ENCODE results near the gene CRY1. TPM values are rescaled to one million over a fixed set of nuclear protein-coding genes. Genes with fewer than 3 reads are reported as not detected.

Gene CRY1
- total and polyA plus RNA-seq, 8 donors, result 3.6 to 95.1 (median 24.0) TPM

DNA sequence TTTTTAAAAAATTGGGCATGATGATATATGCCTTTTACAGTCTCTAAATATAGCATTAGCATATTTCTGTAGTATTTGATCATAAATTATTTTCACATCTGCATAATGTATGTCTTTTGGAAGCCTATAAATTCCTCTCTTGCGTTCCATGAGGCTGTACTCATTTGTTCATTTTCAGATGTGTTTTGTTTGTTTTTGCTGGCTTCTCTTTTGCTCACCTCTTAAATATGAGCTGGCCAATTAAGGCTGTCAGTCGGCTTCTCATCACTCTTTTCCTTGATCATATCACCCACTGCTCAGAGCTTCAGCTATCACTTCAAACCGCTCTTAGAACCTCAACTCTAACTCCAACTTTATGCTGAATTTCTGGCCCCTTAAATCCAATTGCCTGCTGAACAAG is 131.1 kb downstream of the CRY1 start:
- WGBS, 5 donors, result 79 to 93% (median 91%) methylated on average over 3 of the region's 3 CpGs
- no peak for DNase-seq
- Histone ChIP-seq H3K4me1 (peaks cover 9 to 65% (median 36%) of the 10 kb centered on the region in 4 donors), H3K4me3 (no peak overlapping the region), H3K27ac (no peak overlapping the region), H3K27me3 (no peaks in the 10 kb centered on the region), H3K36me3 (peaks cover 4 to 30% (median 18%) of the 10 kb centered on the region in 4 donors), H3K9me3 (no peaks in the 10 kb centered on the region)
- intact Hi-C loops (cut with DNase I; ENCODE audit: low total_unique reads), result no loop called here
- TF ChIP-seq, protein P1, sequence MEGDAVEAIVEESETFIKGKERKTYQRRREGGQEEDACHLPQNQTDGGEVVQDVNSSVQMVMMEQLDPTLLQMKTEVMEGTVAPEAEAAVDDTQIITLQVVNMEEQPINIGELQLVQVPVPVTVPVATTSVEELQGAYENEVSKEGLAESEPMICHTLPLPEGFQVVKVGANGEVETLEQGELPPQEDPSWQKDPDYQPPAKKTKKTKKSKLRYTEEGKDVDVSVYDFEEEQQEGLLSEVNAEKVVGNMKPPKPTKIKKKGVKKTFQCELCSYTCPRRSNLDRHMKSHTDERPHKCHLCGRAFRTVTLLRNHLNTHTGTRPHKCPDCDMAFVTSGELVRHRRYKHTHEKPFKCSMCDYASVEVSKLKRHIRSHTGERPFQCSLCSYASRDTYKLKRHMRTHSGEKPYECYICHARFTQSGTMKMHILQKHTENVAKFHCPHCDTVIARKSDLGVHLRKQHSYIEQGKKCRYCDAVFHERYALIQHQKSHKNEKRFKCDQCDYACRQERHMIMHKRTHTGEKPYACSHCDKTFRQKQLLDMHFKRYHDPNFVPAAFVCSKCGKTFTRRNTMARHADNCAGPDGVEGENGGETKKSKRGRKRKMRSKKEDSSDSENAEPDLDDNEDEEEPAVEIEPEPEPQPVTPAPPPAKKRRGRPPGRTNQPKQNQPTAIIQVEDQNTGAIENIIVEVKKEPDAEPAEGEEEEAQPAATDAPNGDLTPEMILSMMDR (IDR thresholded peaks at IDR 0.05), result no peak
- TF ChIP-seq EP300 (IDR thresholded peaks at IDR 0.05) (no peak), POLR2A (IDR thresholded peaks at IDR 0.05) (no peak), POLR2AphosphoS5 (IDR thresholded peaks at IDR 0.05) (no peak)

DNA sequence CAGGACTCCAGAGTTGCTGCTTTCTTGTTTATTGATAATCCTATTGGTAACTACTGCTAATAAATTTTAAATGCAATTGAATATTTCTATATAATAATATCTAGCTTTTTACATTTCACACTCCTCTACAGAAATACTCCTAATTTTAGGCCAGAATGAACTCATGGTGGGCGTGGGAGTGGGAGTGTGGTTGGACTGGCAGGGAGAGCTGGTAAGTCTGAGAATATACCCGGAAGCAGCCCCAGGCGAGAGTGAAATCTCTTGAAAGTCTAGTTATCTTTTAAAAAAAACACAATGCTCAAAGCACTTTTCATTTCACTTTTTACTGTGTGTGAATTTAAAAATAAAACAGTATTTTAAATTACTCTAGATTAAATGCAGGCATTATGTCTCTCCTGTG is 132.9 kb downstream of the CRY1 start:
- no peak overlapping the region for H3K4me3 ChIP-seq
- intact Hi-C loops (cut with DNase I; ENCODE audit: low total_unique reads), result no loop called here
- H3K36me3 ChIP-seq, result peaks cover 0 to 19% (median 10%) of the 10 kb centered on the region in 4 donors
- no peaks in the 10 kb centered on the region for H3K27me3 ChIP-seq
- 40 to 69% (median 57%) methylated on average over 3 of the region's 3 CpGs for WGBS, 5 donors
- no peaks in the 10 kb centered on the region for H3K9me3 ChIP-seq
- no peak overlapping the region for H3K27ac ChIP-seq
- H3K4me1 ChIP-seq, result peaks cover 9 to 66% (median 38%) of the 10 kb centered on the region in 4 donors
- no peak for DNase-seq
- TF ChIP-seq, protein P1 (IDR thresholded peaks at IDR 0.05), result no peak
- TF ChIP-seq POLR2AphosphoS5 (IDR thresholded peaks at IDR 0.05) (no peak), EP300 (IDR thresholded peaks at IDR 0.05) (no peak), POLR2A (IDR thresholded peaks at IDR 0.05) (no peak)

DNA sequence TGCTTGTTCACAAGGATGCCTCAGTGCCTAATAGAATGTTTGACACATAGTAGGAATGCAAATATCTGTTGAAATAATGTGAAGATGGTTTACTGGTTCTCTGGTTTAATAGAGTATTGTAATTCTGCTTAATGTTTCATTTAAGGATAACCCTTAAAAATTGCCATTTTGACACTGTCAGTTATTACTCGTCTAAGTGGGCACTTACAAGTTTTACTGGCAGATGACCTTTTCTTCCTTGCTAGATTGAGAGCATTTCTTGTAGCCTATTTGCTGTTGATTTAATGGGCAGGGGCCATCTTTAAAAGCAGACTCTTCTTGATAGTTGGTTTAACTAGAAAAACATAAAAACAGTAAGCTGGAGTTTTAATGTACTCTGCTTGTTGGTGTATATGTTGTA is 135.8 kb downstream of the CRY1 start:
- Histone ChIP-seq H3K4me1 (peaks cover 19 to 73% (median 45%) of the 10 kb centered on the region in 4 donors), H3K27me3 (no peaks in the 10 kb centered on the region), H3K4me3 (peak overlapping the region; percentile 85 to 96 (median 89)), H3K9me3 (no peaks in the 10 kb centered on the region), H3K36me3 (peaks cover 0 to 9% (median 2%) of the 10 kb centered on the region in 4 donors), H3K27ac (peak overlapping the region in 4 of 5 donors; percentile 97 to 100 (median 98))
- no peak for DNase-seq
- TF ChIP-seq POLR2A (IDR thresholded peaks at IDR 0.05), result no peak
- TF ChIP-seq POLR2AphosphoS5 (IDR thresholded peaks at IDR 0.05), result no peak
- TF ChIP-seq, protein P1 (IDR thresholded peaks at IDR 0.05), result no peak
- no peak for TF ChIP-seq EP300 (IDR thresholded peaks at IDR 0.05)
- WGBS, 5 donors, result 4 to 11% (median 8%) methylated on average over 1 of the region's 1 CpG
- intact Hi-C loops (cut with DNase I; ENCODE audit: low total_unique reads), result no loop called here

DNA sequence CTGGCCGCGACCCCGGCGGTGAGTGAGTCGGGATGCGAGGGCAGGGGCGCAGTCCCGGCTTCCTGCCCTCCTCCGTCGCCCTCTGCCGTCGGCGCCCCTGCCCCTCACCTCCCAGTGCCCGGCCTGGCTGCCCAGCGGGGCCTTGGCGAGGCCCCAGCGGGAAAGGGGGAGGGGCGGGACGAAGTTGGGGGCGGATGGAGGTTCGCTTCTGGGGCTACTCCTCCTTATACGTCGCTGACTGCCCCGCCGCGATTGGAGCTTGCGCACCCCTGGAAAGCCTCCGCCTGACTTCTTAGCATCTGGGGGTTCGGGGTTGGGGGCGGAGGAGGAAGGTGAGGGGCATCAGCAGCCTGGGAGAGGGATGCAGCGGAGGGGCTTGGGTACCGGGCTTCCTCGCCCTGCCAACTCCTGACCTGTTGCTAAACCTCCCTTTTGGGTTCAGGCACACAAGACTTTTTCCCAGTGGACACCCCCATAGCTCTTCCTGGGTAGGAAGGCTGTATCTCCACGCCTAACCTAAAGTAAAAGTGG is 137.2 kb downstream of the CRY1 start:
- intact Hi-C loops (cut with DNase I; ENCODE audit: low total_unique reads), result no loop called here
- no peaks in the 10 kb centered on the region for H3K9me3 ChIP-seq
- TF ChIP-seq POLR2AphosphoS5 (IDR thresholded peaks at IDR 0.05) (no peak), EP300 (IDR thresholded peaks at IDR 0.05) (no peak), POLR2A (IDR thresholded peaks at IDR 0.05) (no peak)
- TF ChIP-seq, protein P1 (IDR thresholded peaks at IDR 0.05), result peak in 1 of 7 experiments; percentile 16
- peak overlapping the region; percentile 85 to 96 (median 89) for H3K4me3 ChIP-seq
- H3K27me3 ChIP-seq, result no peaks in the 10 kb centered on the region
- H3K4me1 ChIP-seq, result peaks cover 19 to 60% (median 39%) of the 10 kb centered on the region in 4 donors
- DNase-seq, result peak; percentile 61 to 92
- peaks cover 0 to 9% (median 0%) of the 10 kb centered on the region in 4 donors for H3K36me3 ChIP-seq
- peak overlapping the region; percentile 97 to 100 (median 99) for H3K27ac ChIP-seq
- WGBS, 5 donors, result 0 to 2% (median 1%) methylated on average over 15 to 34 of the region's 34 CpGs

All from stomach (tissue), 9 donors.